Measurements from ENCODE around the gene ADCY9. TPM values are rescaled to one million over a fixed set of nuclear protein-coding genes. Genes with fewer than 3 reads are reported as not detected.

ADCY9 gene
- total and polyA plus RNA-seq, 3 experiments from 2014 or later = 1.2 to 9.2 (median 8.2) TPM

DNA sequence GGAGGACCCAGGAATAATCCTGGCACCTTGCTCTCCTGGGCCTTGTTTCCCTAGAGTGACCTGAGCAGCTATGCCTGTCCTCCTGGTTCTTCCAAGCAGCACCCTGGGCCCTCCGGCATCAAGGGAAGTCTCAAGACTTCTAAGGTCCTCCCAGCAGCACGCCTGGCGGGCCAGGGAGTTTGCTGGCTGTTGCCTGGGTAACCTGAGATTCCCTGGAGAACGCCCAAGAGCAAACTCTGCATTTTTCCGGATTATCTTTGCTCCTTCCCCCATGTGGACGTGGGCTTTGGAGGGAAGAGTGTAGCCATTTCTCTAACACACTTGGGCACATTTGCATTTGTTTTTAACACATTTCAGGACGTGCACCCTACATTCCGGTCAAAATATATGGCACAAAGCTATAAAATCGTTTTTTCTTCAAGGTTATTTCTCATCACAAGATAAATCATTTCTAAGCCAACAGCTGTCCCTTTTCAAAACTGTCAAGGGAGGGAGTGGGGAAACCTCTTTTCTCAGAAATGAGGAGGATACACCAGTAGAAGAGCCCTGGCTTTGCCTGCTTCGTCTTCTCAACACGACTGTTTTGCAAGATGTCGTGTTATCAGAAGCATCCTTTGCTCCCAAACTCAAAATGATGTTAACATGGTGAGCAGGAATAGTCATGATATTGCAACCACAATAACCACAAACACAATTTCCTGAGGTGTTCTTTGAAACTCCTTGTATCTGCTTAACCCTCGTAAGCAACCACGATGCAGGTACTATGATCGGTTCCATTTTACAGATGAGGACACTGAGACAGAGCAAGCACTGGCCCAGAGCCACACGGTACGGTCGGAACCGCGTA, 116.5 kb downstream of the ADCY9 start:
- Mint-ChIP-seq H3K4me1 (peaks cover 15 to 25% (median 20%) of the 10 kb centered on the region in 3 donors), H3K4me3 (peak overlapping the region in 2 of 7 donors; percentile 45 to 59), H3K27me3 (no peaks in the 10 kb centered on the region), H3K27ac (peak overlapping the region in 5 of 8 donors; percentile 10 to 56 (median 24)), H3K9me3 (no peaks in the 10 kb centered on the region), H3K36me3 (peaks cover 0 to 6% (median 5%) of the 10 kb centered on the region in 3 donors)
- peak in 1 of 5 donors; percentile 6 for DNase-seq
- Histone ChIP-seq H3K27ac (ENCODE audit: low read depth, low read length) (no peak overlapping the region), H3K27me3 (ENCODE audit: insufficient read depth, low read length, poor library complexity, severe bottlenecking) (no peaks in the 10 kb centered on the region), H3K4me3 (ENCODE audit: low read length) (no peak overlapping the region), H3K9me3 (ENCODE audit: low read length) (no peaks in the 10 kb centered on the region), H3K36me3 (ENCODE audit: insufficient read depth, low read length) (no peaks in the 10 kb centered on the region), H3K4me1 (ENCODE audit: insufficient read depth, low read length) (peaks cover 10% of the 10 kb centered on the region)
- ChIA-PET CTCF (no interaction called here), POLR2A (no interaction called here)

DNA sequence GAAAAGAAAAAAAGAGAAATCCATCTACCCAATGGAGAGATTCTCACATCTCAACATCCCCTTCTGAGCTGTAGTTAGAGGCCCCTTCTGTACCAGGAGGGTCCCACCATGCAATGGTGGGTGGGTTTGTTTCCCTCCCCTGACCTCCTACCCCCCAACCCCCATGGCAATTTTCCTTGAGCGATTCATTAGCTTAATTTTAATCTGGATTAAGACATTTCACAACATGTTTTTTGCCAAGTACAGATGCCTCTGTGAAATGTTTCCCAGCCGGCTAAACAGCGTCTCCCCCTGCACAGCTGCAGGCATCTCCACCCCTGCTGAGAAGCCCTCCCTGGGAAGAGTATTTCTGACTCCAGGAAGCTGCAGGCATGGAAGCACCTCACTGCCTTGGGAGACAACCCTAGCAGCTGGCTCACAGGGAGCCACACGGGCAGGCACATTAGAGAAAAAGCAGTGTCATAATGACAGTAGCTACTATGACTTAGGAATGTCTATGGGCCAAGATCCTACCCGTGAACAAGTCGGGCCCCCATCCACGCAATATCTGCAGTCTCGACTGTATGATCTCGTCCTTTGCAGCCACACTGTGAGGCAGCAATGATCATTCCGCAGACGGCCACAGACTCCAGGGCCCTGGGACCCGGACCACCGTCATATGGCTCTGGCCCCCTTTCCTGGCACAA, 117.3 kb downstream of the ADCY9 start:
- Mint-ChIP-seq H3K36me3 (peaks cover 0 to 6% (median 3%) of the 10 kb centered on the region in 3 donors), H3K27ac (peak overlapping the region in 2 of 8 donors; percentile 41 to 85), H3K27me3 (no peaks in the 10 kb centered on the region), H3K9me3 (no peaks in the 10 kb centered on the region), H3K4me1 (peaks cover 15 to 25% (median 20%) of the 10 kb centered on the region in 3 donors), H3K4me3 (peak overlapping the region in 1 of 7 donors; percentile 42)
- no peak overlapping the region for H3K27ac ChIP-seq (ENCODE audit: low read depth, low read length)
- no peak overlapping the region for H3K4me3 ChIP-seq (ENCODE audit: low read length)
- H3K9me3 ChIP-seq (ENCODE audit: low read length) = no peaks in the 10 kb centered on the region
- ChIA-PET CTCF (no interaction called here), POLR2A (no interaction called here)
- no peaks in the 10 kb centered on the region for H3K36me3 ChIP-seq (ENCODE audit: insufficient read depth, low read length)
- no peak for DNase-seq
- peaks cover 10% of the 10 kb centered on the region for H3K4me1 ChIP-seq (ENCODE audit: insufficient read depth, low read length)
- no peaks in the 10 kb centered on the region for H3K27me3 ChIP-seq (ENCODE audit: insufficient read depth, low read length, poor library complexity, severe bottlenecking)

GRCh38 chr16:3997231-3997841, 118.9 kb downstream of the ADCY9 start:
- no peak for DNase-seq
- POLR2A ChIA-PET = no interaction called here
- Histone ChIP-seq H3K27ac (ENCODE audit: low read depth, low read length) (no peak overlapping the region), H3K36me3 (ENCODE audit: insufficient read depth, low read length) (no peaks in the 10 kb centered on the region), H3K4me1 (ENCODE audit: insufficient read depth, low read length) (peaks cover 10% of the 10 kb centered on the region), H3K4me3 (ENCODE audit: low read length) (no peak overlapping the region), H3K27me3 (ENCODE audit: insufficient read depth, low read length, poor library complexity, severe bottlenecking) (no peaks in the 10 kb centered on the region), H3K9me3 (ENCODE audit: low read length) (no peaks in the 10 kb centered on the region)
- Mint-ChIP-seq H3K4me3 (no peak overlapping the region), H3K36me3 (peaks cover 0 to 4% (median 0%) of the 10 kb centered on the region in 3 donors), H3K27ac (no peak overlapping the region), H3K27me3 (peaks cover 0 to 2% of the 10 kb centered on the region in 2 donors), H3K4me1 (peaks cover 15 to 25% (median 20%) of the 10 kb centered on the region in 3 donors), H3K9me3 (no peaks in the 10 kb centered on the region)
- CTCF ChIA-PET = no interaction called here

GRCh38 chr16:3995001-3995400, 121.2 kb downstream of the ADCY9 start:
- Mint-ChIP-seq H3K36me3 (peaks cover 0 to 10% (median 3%) of the 10 kb centered on the region in 3 donors), H3K9me3 (no peaks in the 10 kb centered on the region), H3K27ac (no peak overlapping the region), H3K4me3 (no peak overlapping the region), H3K4me1 (peaks cover 5 to 12% (median 6%) of the 10 kb centered on the region in 3 donors), H3K27me3 (peaks cover 0 to 2% of the 10 kb centered on the region in 2 donors)
- Histone ChIP-seq H3K36me3 (ENCODE audit: insufficient read depth, low read length) (no peaks in the 10 kb centered on the region), H3K9me3 (ENCODE audit: low read length) (no peaks in the 10 kb centered on the region), H3K27ac (ENCODE audit: low read depth, low read length) (no peak overlapping the region), H3K4me3 (ENCODE audit: low read length) (no peak overlapping the region), H3K27me3 (ENCODE audit: insufficient read depth, low read length, poor library complexity, severe bottlenecking) (no peaks in the 10 kb centered on the region), H3K4me1 (ENCODE audit: insufficient read depth, low read length) (peaks cover 4% of the 10 kb centered on the region)
- CTCF ChIA-PET = interaction anchor here (1.1 kb wide), 1 partner anchor 259 kb away, joined by 4 read pairs; no protein-coding TSS in a partner anchor
- no peak for DNase-seq
- POLR2A ChIA-PET = interaction anchor here (0.7 kb wide), 1 partner anchor 46 kb away, joined by 3 read pairs; no protein-coding TSS in a partner anchor

DNA sequence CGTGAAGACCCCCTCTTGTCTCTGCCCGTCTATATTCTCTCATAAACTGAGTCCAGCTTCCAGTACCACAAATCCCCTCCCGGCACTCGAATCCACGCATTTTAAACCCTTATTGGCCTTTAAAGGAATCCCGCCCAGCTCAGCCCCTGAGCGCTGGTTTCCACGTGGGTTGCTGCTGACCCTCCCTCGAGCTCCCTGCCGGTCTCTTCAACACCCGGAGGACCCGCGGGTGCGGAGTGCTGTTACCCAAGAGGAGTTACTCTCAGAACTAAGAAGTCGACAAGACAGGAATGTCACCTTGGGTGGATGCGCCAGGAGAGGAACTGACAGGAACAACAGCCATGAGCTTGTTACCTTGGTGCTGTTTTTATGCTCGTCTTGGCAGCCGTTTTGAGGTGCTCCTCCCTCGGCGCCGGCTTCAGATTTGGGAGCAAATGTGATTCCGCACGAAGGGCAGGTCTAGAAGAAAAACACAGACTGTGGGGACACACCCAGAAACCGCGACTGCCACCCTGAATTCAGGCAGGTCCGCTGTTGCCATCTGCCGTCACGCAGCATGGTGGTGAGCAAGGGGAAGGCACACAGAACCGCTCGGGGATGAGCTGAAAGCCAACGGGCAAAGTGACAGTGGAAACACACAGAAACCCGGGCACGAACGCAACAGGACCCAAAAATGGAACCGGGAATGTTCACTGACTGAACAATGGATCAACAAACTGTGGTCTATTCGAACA, 123.0 kb downstream of the ADCY9 start:
- H3K9me3 ChIP-seq (ENCODE audit: low read length) = no peaks in the 10 kb centered on the region
- ChIA-PET POLR2A (no interaction called here), CTCF (no interaction called here)
- no peak overlapping the region for H3K4me3 Mint-ChIP-seq
- peaks cover 0 to 2% of the 10 kb centered on the region in 2 donors for H3K27me3 Mint-ChIP-seq
- no peak overlapping the region for H3K4me3 ChIP-seq (ENCODE audit: low read length)
- peak overlapping the region in 2 of 8 donors; percentile 52 to 54 for H3K27ac Mint-ChIP-seq
- H3K36me3 ChIP-seq (ENCODE audit: insufficient read depth, low read length) = no peaks in the 10 kb centered on the region
- no peaks in the 10 kb centered on the region for H3K27me3 ChIP-seq (ENCODE audit: insufficient read depth, low read length, poor library complexity, severe bottlenecking)
- no peaks in the 10 kb centered on the region for H3K9me3 Mint-ChIP-seq
- H3K27ac ChIP-seq (ENCODE audit: low read depth, low read length) = no peak overlapping the region
- DNase-seq = no peak
- peaks cover 0 to 15% (median 3%) of the 10 kb centered on the region in 3 donors for H3K36me3 Mint-ChIP-seq
- H3K4me1 ChIP-seq (ENCODE audit: insufficient read depth, low read length) = no peaks in the 10 kb centered on the region
- no peaks in the 10 kb centered on the region for H3K4me1 Mint-ChIP-seq

GRCh38 chr16:3992297-3993051, 123.8 kb downstream of the ADCY9 start:
- Mint-ChIP-seq H3K27me3 (peaks cover 0 to 4% of the 10 kb centered on the region in 2 donors), H3K9me3 (no peaks in the 10 kb centered on the region), H3K27ac (no peak overlapping the region), H3K4me3 (no peak overlapping the region), H3K4me1 (no peaks in the 10 kb centered on the region), H3K36me3 (peaks cover 0 to 21% (median 5%) of the 10 kb centered on the region in 3 donors)
- H3K4me1 ChIP-seq (ENCODE audit: insufficient read depth, low read length) = no peaks in the 10 kb centered on the region
- no peak overlapping the region for H3K27ac ChIP-seq (ENCODE audit: low read depth, low read length)
- no peak for DNase-seq
- no peaks in the 10 kb centered on the region for H3K9me3 ChIP-seq (ENCODE audit: low read length)
- no peak overlapping the region for H3K4me3 ChIP-seq (ENCODE audit: low read length)
- H3K36me3 ChIP-seq (ENCODE audit: insufficient read depth, low read length) = no peaks in the 10 kb centered on the region
- POLR2A ChIA-PET = no interaction called here
- H3K27me3 ChIP-seq (ENCODE audit: insufficient read depth, low read length, poor library complexity, severe bottlenecking) = no peaks in the 10 kb centered on the region
- CTCF ChIA-PET = no interaction called here

- no peaks in the 10 kb centered on the region for H3K4me1 ChIP-seq (ENCODE audit: insufficient read depth, low read length)
- H3K9me3 Mint-ChIP-seq = no peaks in the 10 kb centered on the region
- H3K4me1 Mint-ChIP-seq = no peaks in the 10 kb centered on the region
- ChIA-PET POLR2A (no interaction called here), CTCF (interaction anchor here (0.7 kb wide), 1 partner anchor 265 kb away, joined by 3 read pairs; no protein-coding TSS in a partner anchor)
- no peak overlapping the region for H3K4me3 ChIP-seq (ENCODE audit: low read length)
- no peak for DNase-seq
- H3K4me3 Mint-ChIP-seq = no peak overlapping the region
- no peaks in the 10 kb centered on the region for H3K27me3 ChIP-seq (ENCODE audit: insufficient read depth, low read length, poor library complexity, severe bottlenecking)
- H3K9me3 ChIP-seq (ENCODE audit: low read length) = no peaks in the 10 kb centered on the region
- H3K36me3 Mint-ChIP-seq = peaks cover 0 to 26% (median 5%) of the 10 kb centered on the region in 3 donors
- no peak overlapping the region for H3K27ac ChIP-seq (ENCODE audit: low read depth, low read length)
- no peaks in the 10 kb centered on the region for H3K36me3 ChIP-seq (ENCODE audit: insufficient read depth, low read length)
- no peak overlapping the region for H3K27ac Mint-ChIP-seq
- H3K27me3 Mint-ChIP-seq = peaks cover 0 to 4% of the 10 kb centered on the region in 2 donors
These were observed 127.4 kb downstream of the ADCY9 start for GRCh38 chr16:3988824-3989223.

All from CD8-positive, alpha-beta memory T cell (primary cell).